Stimulated activated CD4-positive, alpha-beta T cell treated with anti-CD3 and anti-CD28 coated beads, Interleukin-12 subunit alpha, Interleukin-12 subunit beta, amount 100 ng/mL, for 4 hours (primary cell): ENCODE results near the gene PHACTR1.
"Not testable (repeated sequence)": the region's sequence is repeated elsewhere in the genome, so short reads cannot be mapped to it uniquely, and the experiment has no call there.

Experiments
- DNase-seq: peaks from one replicate; pipeline ENCODE4 v3.0.0-alpha.2; 2020

Gene PHACTR1

GRCh38 chr6:12716298-12716916 is at the start of gene PHACTR1:
Gene PHACTR1 (plus strand): TSS chr6:12716767.
- DNase-seq: no peak

- no peak for DNase-seq
Observed at GRCh38 chr6:12666886-12667285, 49.7 kb upstream of the PHACTR1 start.

- DNase-seq: no peak
Observed at GRCh38 chr6:12675931-12676330, 40.6 kb upstream of the PHACTR1 start.

GRCh38 chr6:12679341-12679740 is 37.2 kb upstream of the PHACTR1 start:
- no peak for DNase-seq

- no peak for DNase-seq
Observed at GRCh38 chr6:12693122-12693521, 23.4 kb upstream of the PHACTR1 start.

GRCh38 chr6:12698298-12698697 is 18.3 kb upstream of the PHACTR1 start:
- no peak for DNase-seq

- DNase-seq: no peak
Observed at GRCh38 chr6:12704946-12705345, 11.6 kb upstream of the PHACTR1 start.

- no peak for DNase-seq
Observed at GRCh38 chr6:12709116-12709515, 7.5 kb upstream of the PHACTR1 start.

- DNase-seq: no peak
Observed at GRCh38 chr6:12709556-12710232, 6.9 kb upstream of the PHACTR1 start.

- DNase-seq: no peak
Observed at GRCh38 chr6:12710921-12711320, 5.6 kb upstream of the PHACTR1 start.

- no peak for DNase-seq
Observed at GRCh38 chr6:12714022-12714421, 2.5 kb upstream of the PHACTR1 start.

GRCh38 chr6:12715437-12715836 is 1.1 kb upstream of the PHACTR1 start:
- no peak for DNase-seq

- DNase-seq: no peak
Observed at GRCh38 chr6:12717356-12717755, 789 bp downstream of the PHACTR1 start.

GRCh38 chr6:12718015-12718414 is 1.4 kb downstream of the PHACTR1 start:
- DNase-seq: no peak

- no peak for DNase-seq
Observed at GRCh38 chr6:12719017-12719416, 2.5 kb downstream of the PHACTR1 start.

- DNase-seq: no peak
Observed at GRCh38 chr6:12720310-12720709, 3.7 kb downstream of the PHACTR1 start.

GRCh38 chr6:12725263-12725662 is 8.7 kb downstream of the PHACTR1 start:
- DNase-seq: no peak

- no peak for DNase-seq
Observed at GRCh38 chr6:12729467-12729866, 12.9 kb downstream of the PHACTR1 start.

- not testable (repeated sequence) for DNase-seq
Observed at GRCh38 chr6:12730809-12731208, 14.2 kb downstream of the PHACTR1 start.

- DNase-seq: no peak
Observed at GRCh38 chr6:12733876-12734275, 17.3 kb downstream of the PHACTR1 start.

- DNase-seq: no peak
Observed at GRCh38 chr6:12735786-12736185, 19.2 kb downstream of the PHACTR1 start.

GRCh38 chr6:12748411-12748810 is 31.8 kb downstream of the PHACTR1 start:
- no peak for DNase-seq

GRCh38 chr6:12748815-12749521 is 32.4 kb downstream of the PHACTR1 start:
- DNase-seq: no peak
